ENCODE measurements around the gene RGMA.

Gene RGMA

GRCh38 chr15:93028632-93029213 is 60.3 kb downstream of the RGMA start:
- Histone ChIP-seq H3K4me3 (no peak overlapping the region), H3K27ac (peak overlapping the region; percentile 25 to 88 (median 70))

- H3K27ac ChIP-seq, result peak overlapping the region; percentile 25 to 88 (median 70)
- H3K4me3 ChIP-seq, result no peak overlapping the region
These were observed 60.8 kb downstream of the RGMA start for GRCh38 chr15:93028111-93028631.

GRCh38 chr15:93027413-93027812 is 61.6 kb downstream of the RGMA start:
- no peak overlapping the region for H3K4me3 ChIP-seq
- peak overlapping the region in 11 of 21 experiments; percentile 15 to 88 (median 75) for H3K27ac ChIP-seq

- Histone ChIP-seq H3K27ac (peak overlapping the region in 9 of 21 experiments; percentile 1 to 82 (median 31)), H3K4me3 (no peak overlapping the region)
These were observed 62.6 kb downstream of the RGMA start for GRCh38 chr15:93026380-93026817.

GRCh38 chr15:93025625-93025982 is 63.4 kb downstream of the RGMA start:
- Histone ChIP-seq H3K27ac (peak overlapping the region in 5 of 21 experiments; percentile 10 to 82 (median 21)), H3K4me3 (no peak overlapping the region)

GRCh38 chr15:93024716-93025624 is 64.0 kb downstream of the RGMA start:
- H3K27ac ChIP-seq, result peak overlapping the region in 5 of 21 experiments; percentile 7 to 26 (median 19)

GRCh38 chr15:93024293-93024692 is 64.7 kb downstream of the RGMA start:
- H3K4me3 ChIP-seq, result no peak overlapping the region
- H3K27ac ChIP-seq, result peak overlapping the region in 1 of 21 experiments; percentile 19

More at GRCh38 chr15:93024716-93025624, 64.0 kb downstream of the RGMA start:
- H3K4me3 ChIP-seq, result no peak overlapping the region

- no peak overlapping the region for H3K27ac ChIP-seq
These were observed 67.8 kb downstream of the RGMA start for GRCh38 chr15:93020976-93021772.

GRCh38 chr15:93019971-93020370 is 69.0 kb downstream of the RGMA start:
- H3K27ac ChIP-seq, result no peak overlapping the region
- no peak overlapping the region for H3K4me3 ChIP-seq

More at GRCh38 chr15:93020976-93021772, 67.8 kb downstream of the RGMA start:
- no peak overlapping the region for H3K4me3 ChIP-seq

- H3K27ac ChIP-seq, result no peak overlapping the region
These were observed 69.9 kb downstream of the RGMA start for GRCh38 chr15:93019090-93019489.

GRCh38 chr15:93018574-93018973 is 70.4 kb downstream of the RGMA start:
- Histone ChIP-seq H3K4me3 (no peak overlapping the region), H3K27ac (no peak overlapping the region)

More at GRCh38 chr15:93019090-93019489, 69.9 kb downstream of the RGMA start:
- H3K4me3 ChIP-seq, result no peak overlapping the region

GRCh38 chr15:93017526-93017925 is 71.5 kb downstream of the RGMA start:
- Histone ChIP-seq H3K27ac (no peak overlapping the region), H3K4me3 (no peak overlapping the region)

- no peak overlapping the region for H3K4me3 ChIP-seq
These were observed 76.2 kb downstream of the RGMA start for GRCh38 chr15:93012786-93013185.

GRCh38 chr15:93007994-93008393 is 81.0 kb downstream of the RGMA start:
- no peak overlapping the region for H3K4me3 ChIP-seq
- no peak overlapping the region for H3K27ac ChIP-seq

More at GRCh38 chr15:93012786-93013185, 76.2 kb downstream of the RGMA start:
- peak overlapping the region in 1 of 21 experiments; percentile 10 for H3K27ac ChIP-seq

GRCh38 chr15:93005133-93005532 is 83.9 kb downstream of the RGMA start:
- no peak overlapping the region for H3K27ac ChIP-seq

GRCh38 chr15:93001881-93002280 is 87.1 kb downstream of the RGMA start:
- no peak overlapping the region for H3K4me3 ChIP-seq

More at GRCh38 chr15:93005133-93005532, 83.9 kb downstream of the RGMA start:
- H3K4me3 ChIP-seq, result no peak overlapping the region

GRCh38 chr15:93001156-93001555 is 87.9 kb downstream of the RGMA start:
- Histone ChIP-seq H3K4me3 (no peak overlapping the region), H3K27ac (peak overlapping the region in 1 of 21 experiments; percentile 32)

More at GRCh38 chr15:93001881-93002280, 87.1 kb downstream of the RGMA start:
- H3K27ac ChIP-seq, result no peak overlapping the region

- H3K4me3 ChIP-seq, result no peak overlapping the region
- no peak overlapping the region for H3K27ac ChIP-seq
These were observed 91.2 kb downstream of the RGMA start for GRCh38 chr15:92997821-92998220.

- no peak overlapping the region for H3K27ac ChIP-seq
- no peak overlapping the region for H3K4me3 ChIP-seq
These were observed 96.3 kb downstream of the RGMA start for GRCh38 chr15:92992720-92993119.

- no peak overlapping the region for H3K27ac ChIP-seq
These were observed 99.0 kb downstream of the RGMA start for GRCh38 chr15:92990031-92990430.

More at GRCh38 chr15:92990031-92990430, 99.0 kb downstream of the RGMA start:
- H3K4me3 ChIP-seq, result no peak overlapping the region

Data from skin epidermis (tissue), 12 donors.